GM21447 (cell line): Measurements from ENCODE around the gene OCA2.

ENCODE experiments used
- ATAC-seq: cut with Tn5 transposase; IDR thresholded peaks from one replicate; pipeline ENCODE4 v1.9.1; 2021; ENCODE audit not compliant: unreplicated experiment

The OCA2 gene

GRCh38 chr15:27826902-27827714, 272.0 kb downstream of the OCA2 start:
- ATAC-seq = no peak

GRCh38 chr15:27826411-27826810, 272.7 kb downstream of the OCA2 start:
- no peak for ATAC-seq

- no peak for ATAC-seq
Observed at GRCh38 chr15:27824841-27825422, 274.2 kb downstream of the OCA2 start.

GRCh38 chr15:27821273-27821672, 277.8 kb downstream of the OCA2 start:
- ATAC-seq = no peak

- ATAC-seq = no peak
Observed at GRCh38 chr15:27820722-27821121, 278.4 kb downstream of the OCA2 start.

- ATAC-seq = no peak
Observed at GRCh38 chr15:27820232-27820631, 278.9 kb downstream of the OCA2 start.

- ATAC-seq = no peak
Observed at GRCh38 chr15:27817258-27817657, 281.9 kb downstream of the OCA2 start.

DNA sequence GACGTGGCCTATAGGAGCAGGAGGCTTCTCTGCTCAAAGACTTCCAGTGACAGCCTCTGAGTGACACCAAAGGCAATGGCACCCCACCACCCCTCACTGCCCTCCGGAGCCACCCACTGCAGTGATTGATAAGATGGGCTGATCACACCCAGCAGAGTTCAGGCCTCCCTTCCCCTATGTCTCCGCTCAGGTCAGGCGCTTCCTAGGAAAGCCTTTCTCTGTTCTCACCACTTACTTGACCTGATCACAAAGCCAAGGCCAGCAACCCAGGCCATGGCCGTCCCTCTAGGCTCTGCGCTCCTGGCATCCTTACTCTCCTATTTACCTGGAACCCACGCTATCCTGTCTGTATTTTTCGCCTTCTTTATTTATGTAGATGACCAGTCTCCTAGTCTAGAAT, 282.3 kb downstream of the OCA2 start:
- ATAC-seq = no peak

DNA sequence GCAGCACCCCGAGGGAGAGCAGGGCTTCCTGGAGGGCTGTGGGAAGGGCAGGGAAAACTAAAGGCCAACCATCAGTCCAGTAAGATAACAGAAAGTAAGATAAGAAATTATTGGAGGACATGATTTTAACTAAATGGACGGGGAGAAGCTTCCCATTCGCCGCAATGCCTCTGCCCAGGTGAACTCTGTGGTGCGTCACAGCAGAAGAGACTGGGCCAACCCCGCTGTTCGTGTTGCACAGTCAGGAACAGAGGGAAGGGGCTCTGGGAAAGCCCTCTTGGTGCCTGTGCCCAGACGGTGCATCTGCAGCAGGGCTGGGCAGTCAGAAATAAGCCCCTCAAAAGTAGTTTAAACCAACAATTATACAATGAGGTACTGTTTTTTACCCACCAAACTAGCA, 284.1 kb downstream of the OCA2 start:
- no peak for ATAC-seq

- no peak for ATAC-seq
Observed at GRCh38 chr15:27813139-27813538, 286.0 kb downstream of the OCA2 start.

GRCh38 chr15:27808182-27808581, 290.9 kb downstream of the OCA2 start:
- no peak for ATAC-seq

DNA sequence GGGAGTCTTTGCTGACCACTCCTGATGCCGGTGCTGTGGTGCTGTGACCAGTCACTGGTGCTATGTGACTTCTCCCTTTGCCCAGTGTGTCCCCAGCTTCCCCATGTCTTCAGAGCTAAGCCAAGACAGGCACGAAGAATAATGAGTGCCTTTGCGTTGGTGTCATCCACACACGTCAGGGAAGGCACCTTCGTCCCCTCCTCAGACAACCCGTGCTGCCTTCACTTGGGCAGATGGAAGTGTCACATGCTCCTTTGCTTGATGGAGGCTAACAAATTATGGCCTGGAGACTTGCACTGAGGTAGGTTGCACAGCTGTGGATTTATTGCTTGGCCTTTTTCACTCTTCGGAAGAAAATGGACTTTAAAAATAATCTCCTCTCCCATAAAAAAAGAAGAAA, 291.8 kb downstream of the OCA2 start:
- ATAC-seq = no peak

DNA sequence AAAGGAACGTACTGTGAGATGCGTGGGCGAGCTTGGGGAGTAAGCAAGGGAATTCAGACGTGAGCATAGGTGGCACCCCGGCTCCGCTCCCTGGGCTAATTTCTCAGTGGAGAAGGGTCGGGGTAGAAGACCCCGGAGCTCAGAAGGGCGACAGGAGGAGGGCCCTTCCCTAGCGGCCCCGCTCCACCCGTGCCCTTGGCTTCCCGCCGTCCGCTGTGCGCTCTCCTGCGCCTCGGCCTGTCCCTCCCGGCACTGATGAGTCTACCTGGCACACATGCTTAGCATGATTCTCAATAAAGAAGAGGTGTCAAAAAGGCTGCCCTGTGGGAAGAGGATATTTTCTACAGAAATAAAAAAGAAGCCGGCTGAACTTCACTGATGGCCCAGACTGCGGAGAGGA, 292.7 kb downstream of the OCA2 start:
- no peak for ATAC-seq

GRCh38 chr15:27805261-27806220, 293.6 kb downstream of the OCA2 start:
- ATAC-seq = no peak

DNA sequence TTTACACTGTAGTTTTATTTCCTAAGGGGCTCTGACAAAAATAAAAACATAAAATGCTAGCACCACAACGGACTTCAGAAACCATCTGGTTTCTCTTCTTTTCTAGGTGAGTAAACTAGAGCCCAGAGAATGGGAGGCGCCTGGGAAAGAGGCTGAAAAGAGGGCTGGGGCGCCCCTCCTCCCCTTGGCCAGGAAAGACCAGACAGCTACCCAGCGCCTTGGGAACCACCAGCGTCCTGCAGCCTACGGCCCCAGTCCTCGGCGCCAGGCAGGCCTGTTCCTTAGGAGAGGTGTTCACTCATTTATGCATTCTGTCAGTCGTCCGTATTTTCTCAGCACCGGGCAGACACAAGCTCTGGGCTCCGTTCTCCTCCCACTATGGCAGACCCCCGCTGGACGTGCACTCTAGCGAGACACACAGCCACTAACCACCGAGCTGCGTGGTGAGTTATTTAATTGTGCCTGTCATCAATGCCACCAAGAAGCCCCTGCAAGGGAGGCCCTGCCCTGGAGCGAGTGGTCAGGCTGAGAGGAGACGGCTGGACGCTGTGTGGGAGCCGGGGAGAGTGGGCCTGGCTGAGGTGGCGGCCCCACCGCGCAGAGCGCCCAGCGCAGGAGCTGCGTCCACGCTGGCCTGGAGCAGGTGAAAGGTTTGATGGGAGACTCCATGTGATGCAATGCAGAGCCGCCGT, 294.4 kb downstream of the OCA2 start:
- ATAC-seq = no peak

- ATAC-seq = no peak
Observed at GRCh38 chr15:27798807-27799206, 300.3 kb downstream of the OCA2 start.

- ATAC-seq = no peak
Observed at GRCh38 chr15:27797765-27798164, 301.4 kb downstream of the OCA2 start.

GRCh38 chr15:27796405-27797320, 302.5 kb downstream of the OCA2 start:
- ATAC-seq = no peak

GRCh38 chr15:27792756-27793264, 306.3 kb downstream of the OCA2 start:
- ATAC-seq = no peak

DNA sequence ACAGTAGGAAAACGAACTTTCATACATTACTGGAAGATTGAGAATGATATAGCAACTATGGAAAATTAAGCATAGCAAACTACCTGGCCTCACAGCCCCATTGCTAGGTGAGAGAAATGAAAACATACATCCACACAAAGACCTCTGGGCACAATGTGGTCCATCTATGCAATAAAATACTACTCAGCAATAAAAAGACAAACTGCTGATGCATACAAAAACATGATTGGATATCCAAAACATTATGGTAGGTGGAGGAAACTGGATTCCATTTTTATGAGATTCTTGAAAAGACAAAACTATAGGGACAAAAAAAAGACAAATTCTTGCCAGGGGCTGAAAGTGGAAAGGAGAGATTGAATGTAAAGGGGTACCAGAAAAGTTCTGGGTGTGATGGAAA, 308.8 kb downstream of the OCA2 start:
- ATAC-seq = no peak
